H1 (cell line): ENCODE data around the gene FOXRED1. TPM values are rescaled to one million over a fixed set of nuclear protein-coding genes. Genes with fewer than 3 reads are reported as not detected.
A peak's percentile ranks its signal among the peaks of the same experiment; 100 is the strongest.

Source experiments
- CTCF ChIA-PET: fragments of 300-600 bp; sonication (Branson Sonifier 250); formaldehyde crosslinking; loops from one replicate; lab custom pipeline; 2021; ENCODE audit not compliant: partially characterized antibody; lab: Charles Lee
- POLR2A ChIA-PET: fragments of 300-600 bp; sonication (Branson Sonifier 250); formaldehyde crosslinking; loops from one replicate; lab custom pipeline; 2021; ENCODE audit warnings: inconsistent platforms; ENCODE audit not compliant: partially characterized antibody; lab: Charles Lee
- DNase-seq, 2 experiments: peaks; one replicate each; pipeline versions ENCODE4 v3.0.0 to v3.0.0-alpha.2; 2010 to 2022; ENCODE audit warnings: low spot score in 2 of 2, low read depth in 1 of 2, mixed read lengths in 1 of 2
- FAIRE-seq: peaks from 2 replicates; lab custom pipeline; 2011; peaks lifted over from hg19 to GRCh38; lab: Jason Lieb, UNC
- H2AFZ ChIP-seq: 2 replicates; pipeline ENCODE4 v1.8.1; 2012; ENCODE audit warnings: low read length, inconsistent platforms
- H2AK5ac ChIP-seq: 2 replicates; pipeline ENCODE4 v1.6.1; 2013; ENCODE audit warnings: low read depth, low read length
- H2BK120ac ChIP-seq: replicated peaks from 2 replicates; pipeline ENCODE3; 2013; ENCODE audit warnings: low read depth, low read length, inconsistent platforms
- H2BK12ac ChIP-seq: 2 replicates; pipeline ENCODE4 v1.6.1; 2013; ENCODE audit warnings: low read depth, low read length
- H2BK15ac ChIP-seq: 2 replicates; pipeline ENCODE4 v1.6.1; 2013; ENCODE audit warnings: low read length
- H2BK20ac ChIP-seq: 2 replicates; pipeline ENCODE4 v1.6.1; 2013; ENCODE audit warnings: low read length
- H2BK5ac ChIP-seq: 2 replicates; pipeline ENCODE4 v1.6.1; 2013; ENCODE audit warnings: low read depth, low read length
- H3K14ac ChIP-seq: 2 replicates; pipeline ENCODE4 v1.6.1; 2013; ENCODE audit warnings: inconsistent platforms; ENCODE audit not compliant: insufficient read length
- H3K18ac ChIP-seq: 2 replicates; pipeline ENCODE4 v1.6.1; 2013; ENCODE audit warnings: low read length; ENCODE audit errors: extremely low read depth
- H3K23ac ChIP-seq: 2 replicates; pipeline ENCODE4 v1.6.1; 2013; ENCODE audit warnings: inconsistent platforms; ENCODE audit not compliant: insufficient read length
- H3K23me2 ChIP-seq: 2 replicates; pipeline ENCODE4 v1.6.1; 2013; ENCODE audit warnings: low read depth, low read length
- H3K27ac ChIP-seq: 2 replicates; pipeline ENCODE4 v1.6.1; 2011; ENCODE audit warnings: low read depth, low read length, inconsistent platforms
- H3K27me3 ChIP-seq, 4 experiments: replicated peaks in 1 of 4; 1 replicate in 1 of 4; 2 replicates in 3 of 4; pipeline versions ENCODE4 v1.6.1 to v1.8.1; 2011 to 2013; ENCODE audit warnings: low read length in 3 of 4, mild to moderate bottlenecking in 3 of 4, inconsistent platforms in 2 of 4, mixed read lengths in 2 of 4, moderate library complexity in 1 of 4; ENCODE audit not compliant: control insufficient read depth in 3 of 4, insufficient read depth in 3 of 4; ENCODE audit errors: extremely low read depth in 1 of 4
- H3K36me3 ChIP-seq, 4 experiments: 2 replicates each; pipeline versions ENCODE4 v1.6.1 to v1.8.1; 2011 to 2013; ENCODE audit warnings: mild to moderate bottlenecking in 4 of 4, low read length in 3 of 4, moderate library complexity in 2 of 4, control low read depth in 1 of 4, inconsistent platforms in 1 of 4; ENCODE audit not compliant: insufficient read depth in 4 of 4, control insufficient read depth in 2 of 4
- H3K4ac ChIP-seq: replicated peaks from 2 replicates; pipeline ENCODE3; 2013; ENCODE audit warnings: low read length, low read depth, mixed read lengths, inconsistent platforms; ENCODE audit not compliant: insufficient read length
- H3K4me1 ChIP-seq, 4 experiments: replicated peaks in 1 of 4; 1 replicate in 1 of 4; 2 replicates in 3 of 4; pipeline versions ENCODE4 v1.6.1 to v1.8.1; 2011 to 2013; ENCODE audit warnings: low read length in 3 of 4, inconsistent platforms in 2 of 4, mixed read lengths in 1 of 4; ENCODE audit not compliant: insufficient read depth in 4 of 4, control insufficient read depth in 3 of 4
- H3K4me2 ChIP-seq, 2 experiments: 2 replicates each; pipeline versions ENCODE4 v1.6.1 to v1.8.1; 2011 to 2013; ENCODE audit warnings: low read depth in 2 of 2, low read length in 2 of 2, control low read depth in 1 of 2, inconsistent platforms in 1 of 2, mild to moderate bottlenecking in 1 of 2; ENCODE audit not compliant: insufficient read depth in 1 of 2
- H3K4me3 ChIP-seq, 4 experiments: fragments of 200-600, 300-600 bp in 1 of 4; sonication (generic), shearing (Covaris generic), sonication (Bioruptor Twin) in 1 of 4; 2 replicates each; pipeline versions ENCODE4 v1.5.1 to v1.8.1; 2011 to 2016; ENCODE audit warnings: low read length in 4 of 4, low read depth in 3 of 4, control low read depth in 2 of 4, inconsistent platforms in 2 of 4, mild to moderate bottlenecking in 2 of 4, mixed read lengths in 1 of 4, moderate library complexity in 1 of 4; ENCODE audit not compliant: insufficient read depth in 2 of 4; ENCODE audit errors: extremely low read depth in 1 of 4
- H3K56ac ChIP-seq: replicated peaks from 2 replicates; pipeline ENCODE3; 2013; ENCODE audit warnings: low read depth, mild to moderate bottlenecking, mixed read lengths, low read length, inconsistent platforms; ENCODE audit not compliant: insufficient read length
- H3K79me1 ChIP-seq: 2 replicates; pipeline ENCODE4 v1.6.1; 2013; ENCODE audit warnings: low read depth, low read length, control low read depth
- H3K79me2 ChIP-seq, 2 experiments: 2 replicates each; pipeline versions ENCODE4 v1.6.1 to v1.8.1; 2012 to 2013; ENCODE audit warnings: low read length in 2 of 2, mild to moderate bottlenecking in 2 of 2, inconsistent platforms in 1 of 2; ENCODE audit not compliant: insufficient read depth in 2 of 2, control insufficient read depth in 1 of 2
- H3K9ac ChIP-seq, 4 experiments: replicated peaks in 1 of 4; 1 replicate in 1 of 4; 2 replicates in 3 of 4; pipeline versions ENCODE4 v1.6.1 to v1.8.1; 2011 to 2013; ENCODE audit warnings: low read depth in 3 of 4, low read length in 3 of 4, control low read depth in 2 of 4, mild to moderate bottlenecking in 2 of 4, moderate library complexity in 2 of 4, inconsistent platforms in 1 of 4; ENCODE audit errors: extremely low read depth in 1 of 4
- H3K9me3 ChIP-seq, 2 experiments: 2 replicates each; pipeline versions ENCODE4 v1.6.1 to v1.8.1; 2012 to 2013; ENCODE audit warnings: mild to moderate bottlenecking in 2 of 2, moderate library complexity in 2 of 2, control low read depth in 1 of 2, inconsistent platforms in 1 of 2, low read depth in 1 of 2, low read length in 1 of 2, mixed read lengths in 1 of 2; ENCODE audit not compliant: insufficient read depth in 2 of 2
- H4K20me1 ChIP-seq, 2 experiments: replicated peaks in 1 of 2; 2 replicates each; pipeline versions ENCODE3 to v1.8.1; 2011 to 2013; ENCODE audit warnings: inconsistent platforms in 2 of 2, low read length in 2 of 2, mild to moderate bottlenecking in 1 of 2; ENCODE audit not compliant: insufficient read depth in 2 of 2, control insufficient read depth in 1 of 2
- H4K5ac ChIP-seq: 2 replicates; pipeline ENCODE4 v1.6.1; 2013; ENCODE audit warnings: low read length, low read depth, mixed read lengths, inconsistent platforms; ENCODE audit not compliant: insufficient read length
- H4K8ac ChIP-seq: 2 replicates; pipeline ENCODE4 v1.8.0; 2013; ENCODE audit warnings: mild to moderate bottlenecking, moderate library complexity, low read length, inconsistent platforms; ENCODE audit not compliant: insufficient read depth; ENCODE audit errors: extremely low read depth
- H4K91ac ChIP-seq: replicated peaks from 2 replicates; pipeline ENCODE3; 2013; ENCODE audit warnings: low read length, mixed read lengths, inconsistent platforms; ENCODE audit not compliant: insufficient read length
- CEBPB ChIP-seq: IDR thresholded peaks from 2 replicates; pipeline ENCODE4 v1.6.1; 2012; ENCODE audit warnings: low read depth, low read length
- NANOG ChIP-seq: IDR thresholded peaks from 2 replicates; pipeline ENCODE4 v1.6.1; 2011; ENCODE audit warnings: low read length, low read depth, mild to moderate bottlenecking, inconsistent platforms; ENCODE audit not compliant: insufficient read depth, poor library complexity, severe bottlenecking
- SIRT6 ChIP-seq: IDR thresholded peaks from one replicate; pipeline ENCODE4 v1.7.1; 2012; ENCODE audit warnings: low read length, inconsistent platforms
- SUZ12 ChIP-seq: fragments of 200-600 bp; sonication (generic); IDR thresholded peaks from 2 replicates; pipeline ENCODE4 v1.6.1; 2012; ENCODE audit warnings: mild to moderate bottlenecking, inconsistent platforms, low read length, moderate library complexity, mixed read lengths
- TAF7 ChIP-seq: optimal IDR thresholded peaks from 2 replicates; pipeline ENCODE3; 2011; ENCODE audit warnings: low read depth, mild to moderate bottlenecking, inconsistent platforms, low read length, moderate library complexity, borderline replicate concordance
- WGBS, 2 experiments: shearing (Covaris generic) in 1 of 2; methylation state at CpG; one replicate each; pipeline versions ENCODE4 v1.1.6 to v1.1.7; 2013 to 2015; ENCODE audit warnings: low lambda C conversion rate in 2 of 2, mixed read lengths in 2 of 2, inconsistent platforms in 1 of 2, low coverage in 1 of 2, missing lambda C conversion rate in 1 of 2; ENCODE audit not compliant: insufficient replicate concordance in 2 of 2, insufficient coverage in 1 of 2, insufficient read length in 1 of 2; ENCODE audit errors: extremely low coverage in 1 of 2, missing lambda C conversion rate in 1 of 2; 5-methylcytosine and 5-hydroxymethylcytosine counted together
- polyA plus RNA-seq, 7 experiments: library from polyadenylated mRNA; depleted of rRNA in 3 of 7; stranded (reverse) in 5 of 7; unstranded in 2 of 7; fragments of >200 nt in 5 of 7; fragments of 200-250 nt in 2 of 7; gene quantifications; 1 replicate in 5 of 7; 2 replicates in 1 of 7; 4 replicates in 1 of 7; pipeline versions ENCODE4 v1.2.1 to v1.2.3, GENCODE V29; 2011 to 2013; ENCODE audit warnings: missing spikeins in 2 of 7, mixed read lengths in 2 of 7
- total RNA-seq: library from RNA; stranded (reverse); fragmentation: NEBNext Ultra II Directional; extraction: Animal tissue kit (Norgen Biotek cat#: 25700); gene quantifications from 2 replicates; pipeline ENCODE4 v1.2.1, GENCODE V29; 2021

FOXRED1 gene
- total and polyA plus RNA-seq, 2 of the 8 experiments (the other 6 are each of a cell fraction or from before 2014, with no cell fraction given): 48.8 to 99.4 TPM

GRCh38 chr11:126257144-126257543, 11.8 kb upstream of the FOXRED1 start:
- WGBS, 2 experiments: 95% methylated on average over 2 of the region's 2 CpGs; no CpG with 5 or more reads in 1 of the 2 experiments

More at GRCh38 chr11:126257144-126257543, 11.8 kb upstream of the FOXRED1 start:
- Histone ChIP-seq H3K9ac (no peak overlapping the region), H3K27ac (no peak overlapping the region), H4K91ac (no peak overlapping the region), H2BK15ac (no peak overlapping the region), H2BK120ac (no peak overlapping the region), H3K4me2 (no peak overlapping the region), H3K23me2 (no peaks in the 10 kb centered on the region), H3K4ac (no peak overlapping the region), H3K27me3 (no peaks in the 10 kb centered on the region), H4K5ac (no peak overlapping the region), H3K18ac (no peak overlapping the region), H3K56ac (no peak overlapping the region), H3K14ac (no peak overlapping the region), H4K20me1 (peaks cover 0 to 3% of the 10 kb centered on the region in 2 experiments), H2BK5ac (no peak overlapping the region), H3K79me2 (no peaks in the 10 kb centered on the region), H2BK12ac (no peak overlapping the region), H2AFZ (no peak overlapping the region), H4K8ac (no peak overlapping the region), H3K4me1 (no peaks in the 10 kb centered on the region), H3K23ac (no peak overlapping the region), H3K79me1 (no peaks in the 10 kb centered on the region), H2AK5ac (no peak overlapping the region), H2BK20ac (no peak overlapping the region), H3K36me3 (peaks cover 5 to 49% (median 29%) of the 10 kb centered on the region in 4 experiments), H3K9me3 (no peaks in the 10 kb centered on the region), H3K4me3 (no peak overlapping the region)
- ChIA-PET CTCF (interaction anchor here (0.6 to 1.3 kb wide), 2 partner anchors 29 to 231 kb away, joined by 3 read pairs; no protein-coding TSS in a partner anchor), POLR2A (interaction anchor here (0.7 to 2.1 kb wide), 4 partner anchors 9 to 86 kb away, joined by 4 to 7 read pairs (median 4); partner anchors contain the start of gene SRPRA)
- FAIRE-seq (no peak), DNase-seq (no peak)
- TF ChIP-seq CEBPB: peak; percentile 37; the same call in 1 of the 2 replicates
- TF ChIP-seq NANOG: no peak
- no peak for TF ChIP-seq TAF7
- TF ChIP-seq SUZ12: no peak
- TF ChIP-seq SIRT6: no peak
